Astrocyte of the spinal cord (primary cell): ENCODE data around the gene KAZN.

ENCODE experiments used
- DNase-seq: peaks from one replicate; pipeline ENCODE4 v3.0.0; 2011; ENCODE audit warnings: low read depth, low spot score
- H3K4me3 ChIP-seq: 2 replicates; pipeline ENCODE4 v1.5.1; 2011; ENCODE audit warnings: low read depth, mild to moderate bottlenecking, low read length, moderate library complexity
- in situ Hi-C: cut with HindIII; loops from 2 replicates; pipeline ENCODE4 v1.10.0; 2017; ENCODE audit warnings: low sequenced_read_pairs
- TF ChIP-seq, protein P1 (sequence below): IDR thresholded peaks from 2 replicates; pipeline ENCODE4 v1.5.1; 2012; ENCODE audit warnings: low read depth, mild to moderate bottlenecking, low read length, inconsistent platforms

Gene KAZN

GRCh38 chr1:14738235-14738634 is 139.8 kb downstream of the KAZN start:
- no peak overlapping the region for H3K4me3 ChIP-seq
- TF ChIP-seq, protein P1, sequence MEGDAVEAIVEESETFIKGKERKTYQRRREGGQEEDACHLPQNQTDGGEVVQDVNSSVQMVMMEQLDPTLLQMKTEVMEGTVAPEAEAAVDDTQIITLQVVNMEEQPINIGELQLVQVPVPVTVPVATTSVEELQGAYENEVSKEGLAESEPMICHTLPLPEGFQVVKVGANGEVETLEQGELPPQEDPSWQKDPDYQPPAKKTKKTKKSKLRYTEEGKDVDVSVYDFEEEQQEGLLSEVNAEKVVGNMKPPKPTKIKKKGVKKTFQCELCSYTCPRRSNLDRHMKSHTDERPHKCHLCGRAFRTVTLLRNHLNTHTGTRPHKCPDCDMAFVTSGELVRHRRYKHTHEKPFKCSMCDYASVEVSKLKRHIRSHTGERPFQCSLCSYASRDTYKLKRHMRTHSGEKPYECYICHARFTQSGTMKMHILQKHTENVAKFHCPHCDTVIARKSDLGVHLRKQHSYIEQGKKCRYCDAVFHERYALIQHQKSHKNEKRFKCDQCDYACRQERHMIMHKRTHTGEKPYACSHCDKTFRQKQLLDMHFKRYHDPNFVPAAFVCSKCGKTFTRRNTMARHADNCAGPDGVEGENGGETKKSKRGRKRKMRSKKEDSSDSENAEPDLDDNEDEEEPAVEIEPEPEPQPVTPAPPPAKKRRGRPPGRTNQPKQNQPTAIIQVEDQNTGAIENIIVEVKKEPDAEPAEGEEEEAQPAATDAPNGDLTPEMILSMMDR: no peak
- DNase-seq: peak; percentile 50
- in situ Hi-C loops: no loop called here

GRCh38 chr1:14738647-14739046 is 140.2 kb downstream of the KAZN start:
- DNase-seq: no peak
- TF ChIP-seq, protein P1: no peak
- in situ Hi-C loops: no loop called here
- no peak overlapping the region for H3K4me3 ChIP-seq

DNA sequence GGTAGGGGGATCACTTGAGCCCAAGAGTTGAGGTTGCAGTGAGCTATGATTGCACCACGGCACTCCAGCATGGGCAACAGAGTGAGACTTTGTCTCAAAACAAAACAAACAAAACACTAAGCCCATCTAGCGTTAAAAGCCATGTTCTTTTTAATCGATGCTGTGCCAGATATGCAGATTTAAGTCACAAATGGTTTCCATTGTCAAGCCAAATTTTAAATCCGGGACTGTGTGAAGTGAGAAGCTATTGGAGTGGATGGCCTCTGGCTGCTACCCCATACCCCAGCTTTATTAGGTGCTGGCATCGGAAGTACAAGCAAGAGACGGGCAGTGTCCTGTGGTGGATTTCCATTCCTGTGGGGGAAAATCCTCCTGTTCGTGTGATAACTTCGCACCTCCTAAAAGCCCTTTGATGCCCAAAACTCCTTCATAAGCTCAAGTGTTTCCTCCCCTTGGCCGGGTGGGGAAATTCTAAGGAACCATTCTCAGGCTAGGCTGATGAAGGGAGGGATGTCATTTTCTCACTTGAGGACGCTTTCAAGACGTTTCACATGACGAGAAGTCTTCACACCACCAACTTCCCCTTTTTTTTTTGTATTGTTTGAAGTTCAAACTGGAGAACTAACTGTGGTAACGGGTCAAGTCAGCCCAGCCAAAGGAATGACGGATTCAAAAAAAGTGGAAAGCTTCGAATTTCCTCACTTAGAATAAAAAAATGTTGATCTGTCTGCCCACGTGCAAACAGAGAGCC is 140.8 kb downstream of the KAZN start:
- H3K4me3 ChIP-seq: no peak overlapping the region
- TF ChIP-seq, protein P1: no peak
- in situ Hi-C loops: no loop called here
- no peak for DNase-seq

- in situ Hi-C loops: no loop called here
Observed at GRCh38 chr1:14740016-14740415, 141.5 kb downstream of the KAZN start.

DNA sequence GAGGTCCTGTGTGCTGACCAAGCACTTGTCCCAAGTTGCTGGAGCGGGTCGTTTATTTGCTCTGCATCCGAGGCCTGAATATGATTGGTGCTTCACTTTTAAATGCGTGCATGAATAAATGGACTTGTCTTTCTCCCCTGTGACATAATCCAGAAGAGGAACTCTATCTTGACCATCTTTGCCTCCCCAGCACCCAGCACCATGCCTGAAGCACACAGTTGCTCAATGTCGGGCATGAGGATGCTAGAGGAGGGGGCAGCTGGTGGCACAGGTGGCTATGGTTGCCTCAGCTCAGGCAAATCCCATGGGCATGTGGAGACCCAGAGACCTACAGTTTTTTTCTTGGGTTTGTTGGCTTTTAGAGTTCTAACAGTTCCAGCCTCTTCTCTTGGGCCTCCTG is 142.6 kb downstream of the KAZN start:
- no peak for DNase-seq
- H3K4me3 ChIP-seq: no peak overlapping the region
- in situ Hi-C loops: no loop called here
- TF ChIP-seq, protein P1: no peak

More at GRCh38 chr1:14740016-14740415, 141.5 kb downstream of the KAZN start:
- TF ChIP-seq, protein P1: no peak
- no peak for DNase-seq
- no peak overlapping the region for H3K4me3 ChIP-seq

GRCh38 chr1:14741532-14741931 is 143.0 kb downstream of the KAZN start:
- in situ Hi-C loops: no loop called here
- H3K4me3 ChIP-seq: no peak overlapping the region
- DNase-seq: no peak
- TF ChIP-seq, protein P1: no peak
